Chondrocyte (in vitro differentiated cells): ENCODE data around the gene EPB41L5. TPM values are rescaled to one million over a fixed set of nuclear protein-coding genes. Genes with fewer than 3 reads are reported as not detected.

ENCODE experiments used
- DNase-seq: peaks from one replicate; pipeline ENCODE4 v3.0.0; 2021; ENCODE audit warnings: mixed read lengths, low spot score
- H3K27ac Mint-ChIP-seq: one replicate; pipeline ENCODE4 v1.8.0; 2021; ENCODE audit warnings: mild to moderate bottlenecking, moderate library complexity, mixed read lengths; ENCODE audit not compliant: unreplicated experiment
- H3K27me3 Mint-ChIP-seq: 2 replicates; pipeline ENCODE4 v1.8.0; 2021; ENCODE audit warnings: low read depth, mixed read lengths
- H3K36me3 Mint-ChIP-seq: 2 replicates; pipeline ENCODE4 v1.8.0; 2021; ENCODE audit warnings: low read depth, mixed read lengths
- H3K4me1 Mint-ChIP-seq: 2 replicates; pipeline ENCODE4 v1.8.0; 2021; ENCODE audit warnings: low read depth, mild to moderate bottlenecking, mixed read lengths
- H3K4me3 Mint-ChIP-seq: one replicate; pipeline ENCODE4 v1.8.0; 2021; ENCODE audit warnings: mild to moderate bottlenecking, moderate library complexity, mixed read lengths; ENCODE audit not compliant: unreplicated experiment
- H3K9me3 Mint-ChIP-seq: 2 replicates; pipeline ENCODE4 v1.8.0; 2021; ENCODE audit warnings: low read depth, mixed read lengths
- total RNA-seq: library from RNA; stranded (reverse); gene quantifications from 3 replicates; pipeline ENCODE4 v1.2.1, GENCODE V29; 2021
- TF ChIP-seq, protein P1 (sequence below): fragments of 200-600 bp; sonication (generic); IDR thresholded peaks from 2 replicates; pipeline ENCODE4 v1.5.0; 2021; ENCODE audit warnings: antibody characterized with exemption, mild to moderate bottlenecking, moderate library complexity

EPB41L5 gene
- total RNA-seq, 1 donor from 2014 or later = 13.0 TPM

DNA sequence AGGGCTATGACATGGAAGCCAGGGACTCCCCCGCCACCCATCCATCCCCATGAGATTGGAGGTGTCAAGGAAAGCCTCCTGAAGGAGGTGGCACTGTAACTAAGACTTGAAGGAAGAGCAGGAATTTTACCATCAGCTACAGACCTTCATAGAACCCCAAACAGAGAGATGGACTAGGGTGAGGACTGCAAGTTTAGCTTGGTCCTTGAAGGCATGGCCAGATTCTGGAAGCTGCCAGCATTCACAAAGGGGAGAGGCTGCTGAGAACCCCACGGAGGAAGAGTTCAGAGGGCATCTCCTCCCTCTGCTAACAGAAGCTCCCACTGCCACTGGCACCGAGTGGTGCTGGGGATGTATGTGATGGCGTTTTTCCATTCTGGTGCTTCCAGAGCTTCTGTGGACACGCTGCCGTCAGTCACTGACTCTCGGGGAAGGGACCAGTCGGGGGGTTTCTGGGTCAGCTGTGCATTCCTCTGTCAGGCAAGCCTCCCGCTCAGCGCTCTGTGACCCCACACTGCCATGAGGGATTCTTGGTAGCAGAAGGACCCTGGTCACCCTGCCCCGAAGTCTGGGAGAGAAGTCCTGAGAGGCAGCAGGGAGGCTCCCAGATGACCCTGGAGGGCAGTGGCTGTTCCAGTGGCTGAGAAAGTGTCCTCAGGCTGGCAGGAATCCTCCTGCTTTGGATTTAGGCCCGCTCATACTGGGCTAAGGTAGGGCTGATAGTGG, 192.2 kb downstream of the EPB41L5 start:
- Mint-ChIP-seq H3K4me1 (no peaks in the 10 kb centered on the region), H3K27me3 (no peaks in the 10 kb centered on the region), H3K36me3 (peaks cover 2% of the 10 kb centered on the region), H3K27ac (no peak overlapping the region), H3K9me3 (peaks cover 4% of the 10 kb centered on the region), H3K4me3 (no peak overlapping the region)
- TF ChIP-seq, protein P1, sequence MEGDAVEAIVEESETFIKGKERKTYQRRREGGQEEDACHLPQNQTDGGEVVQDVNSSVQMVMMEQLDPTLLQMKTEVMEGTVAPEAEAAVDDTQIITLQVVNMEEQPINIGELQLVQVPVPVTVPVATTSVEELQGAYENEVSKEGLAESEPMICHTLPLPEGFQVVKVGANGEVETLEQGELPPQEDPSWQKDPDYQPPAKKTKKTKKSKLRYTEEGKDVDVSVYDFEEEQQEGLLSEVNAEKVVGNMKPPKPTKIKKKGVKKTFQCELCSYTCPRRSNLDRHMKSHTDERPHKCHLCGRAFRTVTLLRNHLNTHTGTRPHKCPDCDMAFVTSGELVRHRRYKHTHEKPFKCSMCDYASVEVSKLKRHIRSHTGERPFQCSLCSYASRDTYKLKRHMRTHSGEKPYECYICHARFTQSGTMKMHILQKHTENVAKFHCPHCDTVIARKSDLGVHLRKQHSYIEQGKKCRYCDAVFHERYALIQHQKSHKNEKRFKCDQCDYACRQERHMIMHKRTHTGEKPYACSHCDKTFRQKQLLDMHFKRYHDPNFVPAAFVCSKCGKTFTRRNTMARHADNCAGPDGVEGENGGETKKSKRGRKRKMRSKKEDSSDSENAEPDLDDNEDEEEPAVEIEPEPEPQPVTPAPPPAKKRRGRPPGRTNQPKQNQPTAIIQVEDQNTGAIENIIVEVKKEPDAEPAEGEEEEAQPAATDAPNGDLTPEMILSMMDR = no peak
- DNase-seq = no peak

DNA sequence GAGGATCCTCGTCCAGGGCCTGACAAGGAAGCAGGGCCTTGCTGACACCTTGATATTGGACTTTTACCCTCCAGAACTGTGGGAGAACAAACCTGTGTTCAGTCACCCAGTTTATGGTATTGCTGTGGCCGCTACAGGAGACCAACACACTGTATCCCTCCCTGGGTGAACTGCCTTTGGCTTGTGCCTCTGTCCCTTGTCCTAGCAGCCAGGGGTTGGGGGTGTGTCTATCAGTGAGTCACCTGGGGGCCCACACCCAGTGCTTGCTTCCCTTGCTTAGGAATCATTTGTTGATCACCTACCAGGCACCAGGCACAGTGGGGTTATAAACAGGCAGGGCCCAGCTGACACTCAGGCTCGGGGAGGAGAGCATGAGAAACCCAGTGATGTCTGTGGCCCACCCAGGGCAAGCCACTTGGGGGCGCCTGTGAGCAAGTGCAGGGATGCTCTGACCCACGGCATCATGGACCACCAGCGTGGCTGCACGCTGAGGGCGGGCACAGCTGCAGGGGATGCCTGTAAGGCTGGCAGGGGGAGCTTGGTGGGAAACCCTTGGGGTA, 193.2 kb downstream of the EPB41L5 start:
- H3K36me3 Mint-ChIP-seq = no peaks in the 10 kb centered on the region
- H3K4me1 Mint-ChIP-seq = no peaks in the 10 kb centered on the region
- H3K27me3 Mint-ChIP-seq = no peaks in the 10 kb centered on the region
- DNase-seq = no peak
- H3K27ac Mint-ChIP-seq = no peak overlapping the region
- no peak overlapping the region for H3K4me3 Mint-ChIP-seq
- TF ChIP-seq, protein P1 = peak; percentile 55
- no peaks in the 10 kb centered on the region for H3K9me3 Mint-ChIP-seq

DNA sequence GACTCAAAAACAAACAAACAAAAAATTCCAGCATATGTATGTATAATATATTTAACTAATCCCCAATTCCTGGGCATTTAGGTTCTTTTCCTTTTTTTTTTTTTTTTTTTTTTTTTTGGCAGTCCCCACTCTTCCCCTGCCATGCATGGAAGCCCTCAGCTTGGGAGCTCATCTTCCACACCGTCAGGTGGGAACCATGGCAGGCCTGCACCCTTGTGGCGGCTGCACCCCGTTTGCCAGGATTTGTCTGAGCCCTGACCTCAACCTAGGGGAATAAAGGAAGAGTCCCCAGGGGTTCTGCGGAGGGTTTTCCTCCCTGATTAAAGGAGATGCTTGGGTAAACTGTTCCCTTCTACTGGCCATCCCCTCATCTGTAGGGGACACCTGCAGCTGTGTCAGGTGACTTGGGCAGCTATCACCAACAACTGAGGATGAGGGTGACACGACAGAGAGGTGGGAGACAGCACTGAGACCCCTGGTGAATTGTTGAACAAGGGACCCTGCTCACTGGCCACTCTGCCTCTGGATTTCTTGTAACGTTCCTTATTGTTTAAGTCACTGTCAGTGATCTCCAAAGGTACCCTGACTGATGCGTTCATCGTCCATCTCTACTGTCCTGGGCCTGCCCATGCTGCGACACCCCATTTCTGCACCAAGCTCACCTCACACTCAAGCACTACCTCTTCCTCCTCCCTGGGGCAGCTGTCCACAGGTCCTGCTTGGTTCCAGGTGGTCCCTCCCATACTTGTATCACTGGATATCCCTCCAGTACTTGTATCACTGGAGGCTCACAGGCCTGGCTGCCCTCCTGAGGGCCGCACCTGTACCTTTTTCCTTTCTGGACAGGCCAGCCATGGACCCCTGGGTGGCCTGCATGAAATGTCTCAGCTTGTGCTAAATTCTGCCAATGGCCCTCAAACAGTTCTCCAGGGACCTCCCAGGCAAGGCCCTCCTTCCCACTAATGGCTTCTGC, 195.8 kb downstream of the EPB41L5 start:
- Mint-ChIP-seq H3K27me3 (no peaks in the 10 kb centered on the region), H3K36me3 (no peaks in the 10 kb centered on the region), H3K4me3 (no peak overlapping the region), H3K27ac (no peak overlapping the region), H3K4me1 (no peaks in the 10 kb centered on the region), H3K9me3 (no peaks in the 10 kb centered on the region)
- TF ChIP-seq, protein P1 = no peak
- no peak for DNase-seq

DNA sequence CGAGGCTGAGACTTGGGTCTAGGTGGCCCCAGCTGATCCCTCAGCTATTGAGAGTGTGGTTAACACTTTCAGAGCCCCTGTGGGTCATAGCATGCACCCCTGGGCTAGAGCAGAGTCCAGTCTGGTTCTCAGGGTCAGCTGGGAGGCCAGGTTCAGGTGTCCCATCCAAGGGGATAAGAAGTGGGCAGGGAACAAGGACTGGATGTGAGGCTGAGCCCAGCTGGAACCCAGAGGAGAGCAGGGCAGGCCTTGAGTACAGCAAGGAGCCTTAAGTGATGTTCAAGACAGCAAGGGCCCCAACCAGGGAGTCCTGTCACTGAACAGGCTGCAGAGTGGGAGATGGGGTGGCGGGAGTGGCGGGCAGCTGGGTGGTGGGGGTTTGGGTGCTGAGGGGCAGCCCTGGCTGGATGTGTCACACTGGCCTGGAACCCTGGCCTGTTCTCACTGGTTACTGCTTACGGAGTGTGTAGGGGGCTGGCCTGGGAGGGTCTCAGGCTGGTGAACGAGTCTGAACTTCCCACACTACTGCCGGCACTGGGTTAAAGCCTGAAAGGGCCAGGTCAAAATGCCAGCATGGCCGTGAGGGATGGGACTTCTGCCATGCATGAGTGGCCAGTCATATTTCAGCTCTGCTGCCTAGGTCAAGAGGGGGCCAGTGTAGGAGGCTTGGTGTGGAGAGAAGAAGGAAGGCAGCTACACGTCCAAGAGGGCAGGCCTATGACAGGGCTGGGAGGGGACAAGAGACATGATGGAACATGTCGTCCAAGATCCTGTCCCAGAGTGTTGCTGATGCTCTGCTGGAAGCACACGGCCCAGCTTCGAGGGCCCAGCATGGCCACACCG, 196.8 kb downstream of the EPB41L5 start:
- peak; percentile 59 for DNase-seq
- TF ChIP-seq, protein P1 = no peak
- Mint-ChIP-seq H3K27me3 (no peaks in the 10 kb centered on the region), H3K9me3 (no peaks in the 10 kb centered on the region), H3K4me1 (no peaks in the 10 kb centered on the region), H3K27ac (no peak overlapping the region), H3K36me3 (no peaks in the 10 kb centered on the region), H3K4me3 (no peak overlapping the region)
